ENCODE data around the gene NPHP3. TPM values are rescaled to one million over a fixed set of nuclear protein-coding genes. Genes with fewer than 3 reads are reported as not detected.
"Not testable (repeated sequence)": the region's sequence is repeated elsewhere in the genome, so short reads cannot be mapped to it uniquely, and the experiment has no call there.

Gene NPHP3
- 10 to 100 TPM; 34.4 to 74.8 (median 63.9) TPM for total RNA-seq

GRCh38 chr3:132722165-132723023 is at the start of gene NPHP3:
Gene NPHP3 (minus strand): TSS chr3:132722409. CDS start chr3:132722355, 54 bp downstream.
- Histone ChIP-seq H3K4me3 (replicated peaks in 1 of 3) (peak within 1 kb of the TSS; percentile 45 to 93 (median 53)), H3K9me3 (no peaks in the 10 kb centered on the region), H3K27ac (peak within 1 kb of the TSS; percentile 81 to 99 (median 84)), H3K27me3 (no peaks in the 10 kb centered on the region), H3K4me1 (peaks cover 16 to 20% of the 10 kb centered on the region in 2 donors), H3K36me3 (peaks cover 0 to 4% of the 10 kb centered on the region in 2 donors)
- intact Hi-C loops (cut with DNase I) = loop anchor here (5.0 kb wide), 1 partner anchor 855 kb away; no protein-coding TSS in a partner anchor
- peak; percentile 97 for DNase-seq
- TF ChIP-seq CTCF (IDR thresholded peaks at IDR 0.05) (peak in 1 of 6 experiments; percentile 27), POLR2A (IDR thresholded peaks at IDR 0.05) (peak; percentile 55 to 95)
- WGBS, 2 donors = 0 to 2% methylated on average over 3 to 20 of the region's 96 CpGs

GRCh38 chr3:132758740-132759139 is 36.5 kb upstream of the NPHP3 start:
- no peak for TF ChIP-seq POLR2A (IDR thresholded peaks at IDR 0.05)
- no peak for TF ChIP-seq CTCF (IDR thresholded peaks at IDR 0.05)
- WGBS, 2 donors = 82 to 84% methylated on average over 2 of the region's 2 CpGs
- no peak for DNase-seq
- Histone ChIP-seq H3K27ac (no peak overlapping the region), H3K27me3 (no peaks in the 10 kb centered on the region), H3K9me3 (no peaks in the 10 kb centered on the region), H3K4me1 (no peaks in the 10 kb centered on the region), H3K36me3 (no peaks in the 10 kb centered on the region), H3K4me3 (replicated peaks in 1 of 3) (no peak overlapping the region)
- intact Hi-C loops (cut with DNase I) = no loop called here

- H3K4me1 ChIP-seq = no peaks in the 10 kb centered on the region
- 71 to 74% methylated on average over 3 of the region's 3 CpGs for WGBS, 2 donors
- TF ChIP-seq CTCF (IDR thresholded peaks at IDR 0.05) = no peak
- no peak for TF ChIP-seq POLR2A (IDR thresholded peaks at IDR 0.05)
- no peaks in the 10 kb centered on the region for H3K9me3 ChIP-seq
- no peaks in the 10 kb centered on the region for H3K27me3 ChIP-seq
- no peak overlapping the region for H3K27ac ChIP-seq
- no peak overlapping the region for H3K4me3 ChIP-seq (replicated peaks in 1 of 3)
- H3K36me3 ChIP-seq = no peaks in the 10 kb centered on the region
- DNase-seq = no peak
- intact Hi-C loops (cut with DNase I) = no loop called here
Observed at GRCh38 chr3:132756108-132756650, 34.0 kb upstream of the NPHP3 start.

GRCh38 chr3:132753946-132754345 is 31.7 kb upstream of the NPHP3 start:
- intact Hi-C loops (cut with DNase I) = no loop called here
- Histone ChIP-seq H3K4me3 (replicated peaks in 1 of 3) (no peak overlapping the region), H3K4me1 (no peaks in the 10 kb centered on the region), H3K9me3 (no peaks in the 10 kb centered on the region), H3K36me3 (no peaks in the 10 kb centered on the region), H3K27ac (no peak overlapping the region), H3K27me3 (no peaks in the 10 kb centered on the region)
- no peak for DNase-seq
- TF ChIP-seq CTCF (IDR thresholded peaks at IDR 0.05) (no peak), POLR2A (IDR thresholded peaks at IDR 0.05) (no peak)

- Histone ChIP-seq H3K36me3 (no peaks in the 10 kb centered on the region), H3K9me3 (no peaks in the 10 kb centered on the region), H3K27me3 (no peaks in the 10 kb centered on the region), H3K4me1 (no peaks in the 10 kb centered on the region), H3K27ac (no peak overlapping the region), H3K4me3 (replicated peaks in 1 of 3) (no peak overlapping the region)
- TF ChIP-seq POLR2A (IDR thresholded peaks at IDR 0.05) (no peak), CTCF (IDR thresholded peaks at IDR 0.05) (no peak)
- no peak for DNase-seq
- WGBS, 2 donors = 96 to 98% methylated on average over 1 of the region's 1 CpG
- intact Hi-C loops (cut with DNase I) = no loop called here
Observed at GRCh38 chr3:132749786-132750185, 27.6 kb upstream of the NPHP3 start.

GRCh38 chr3:132746720-132747119 is 24.5 kb upstream of the NPHP3 start:
- H3K36me3 ChIP-seq; intact Hi-C loops (cut with DNase I); H3K4me1 ChIP-seq; H3K4me3 ChIP-seq (replicated peaks in 1 of 3); H3K27ac ChIP-seq; H3K27me3 ChIP-seq; H3K9me3 ChIP-seq: not testable (repeated sequence)
- 56 to 69% methylated on average over 8 to 9 of the region's 9 CpGs for WGBS, 2 donors
- DNase-seq = peak; percentile 11 to 37

Measured in thyroid gland (tissue), 4 donors.